CD4-positive, alpha-beta T cell (primary cell): ENCODE results near the gene GABRA5. TPM values are rescaled to one million over a fixed set of nuclear protein-coding genes. Genes with fewer than 3 reads are reported as not detected.

Experiments
- ATAC-seq: fragments of 200-7000 bp; cut with Tn5 transposase; one replicate; pipeline ENCODE4 v1.10.0; 2022; ENCODE audit warnings: mild to moderate bottlenecking; ENCODE audit not compliant: poor library complexity
- CTCF ChIA-PET: fragments of 350-600 bp; sonication (Branson Sonifier 250); formaldehyde crosslinking; loops from one replicate; lab custom pipeline; 2021; ENCODE audit warnings: antibody characterized with exemption, inconsistent platforms; lab: Charles Lee
- POLR2A ChIA-PET: fragments of 350-600 bp; sonication (Branson Sonifier 250); formaldehyde crosslinking; loops from one replicate; lab custom pipeline; 2021; ENCODE audit warnings: antibody characterized with exemption, inconsistent platforms; lab: Charles Lee
- DNase-seq, 14 experiments: peaks; one replicate each; pipeline ENCODE4 v3.0.0-alpha.2; 2013 to 2020; ENCODE audit warnings: mixed read lengths in 2 of 14
- H3K27ac ChIP-seq, 2 donors: one replicate each; pipeline versions ENCODE4 v1.5.1 to v1.7.0; 2013; ENCODE audit warnings: low read length in 2 of 2, low read depth in 1 of 2, mild to moderate bottlenecking in 1 of 2
- H3K27me3 ChIP-seq, 2 experiments: 1 replicate in 1 of 2; 2 replicates in 1 of 2; pipeline versions ENCODE4 v1.6.1 to v1.7.0; 2013; ENCODE audit warnings: low read length in 2 of 2, control low read depth in 1 of 2, mild to moderate bottlenecking in 1 of 2, moderate library complexity in 1 of 2; ENCODE audit not compliant: insufficient read depth in 2 of 2, control insufficient read depth in 1 of 2
- H3K36me3 ChIP-seq: one replicate; pipeline ENCODE4 v1.6.1; 2013; ENCODE audit warnings: low read length, control low read depth; ENCODE audit not compliant: insufficient read depth
- H3K4me1 ChIP-seq: one replicate; pipeline ENCODE4 v1.6.1; 2013; ENCODE audit warnings: low read length, control low read depth; ENCODE audit not compliant: insufficient read depth
- H3K4me3 ChIP-seq: one replicate; pipeline ENCODE4 v1.5.1; 2013; ENCODE audit warnings: mild to moderate bottlenecking, low read length, moderate library complexity
- H3K9me3 ChIP-seq, 2 experiments: 1 replicate in 1 of 2; 2 replicates in 1 of 2; pipeline versions ENCODE4 v1.6.1 to v1.7.0; 2013; ENCODE audit warnings: low read length in 2 of 2, mild to moderate bottlenecking in 2 of 2, control low read depth in 1 of 2, moderate library complexity in 1 of 2; ENCODE audit not compliant: control insufficient read depth in 1 of 2, insufficient read depth in 1 of 2
- H3K27ac Mint-ChIP-seq: one replicate; pipeline ENCODE4 v1.8.0; 2020; ENCODE audit warnings: mixed read lengths
- H3K27me3 Mint-ChIP-seq: one replicate; pipeline ENCODE4 v1.8.0; 2021; ENCODE audit warnings: mixed read lengths
- H3K36me3 Mint-ChIP-seq: one replicate; pipeline ENCODE4 v1.8.0; 2021; ENCODE audit warnings: low read depth, mixed read lengths
- H3K4me1 Mint-ChIP-seq: one replicate; pipeline ENCODE4 v1.8.0; 2021; ENCODE audit warnings: low read depth, mixed read lengths
- H3K4me3 Mint-ChIP-seq: one replicate; pipeline ENCODE4 v1.8.0; 2020; ENCODE audit warnings: mild to moderate bottlenecking, mixed read lengths
- H3K9me3 Mint-ChIP-seq: one replicate; pipeline ENCODE4 v1.8.0; 2020; ENCODE audit warnings: mixed read lengths
- CTCF ChIP-seq: fragments of 200-600 bp; IDR thresholded peaks from one replicate; pipeline ENCODE4 v1.8.0; 2022; ENCODE audit warnings: antibody characterized with exemption, mild to moderate bottlenecking
- intact Hi-C, 2 experiments: fragments of 100-400 bp; cut with DNase I in 1 of 2; cut with micrococcal nuclease in 1 of 2; formaldehyde crosslinking; loops; one replicate each; pipeline versions ENCODE4 v1.15.1 to v1.9.0; 2023 to 2025; cut with DNase I, micrococcal nuclease
- total RNA-seq, 174 experiments: library from RNA in 2 of 174; stranded (reverse) in 2 of 174; gene quantifications; one replicate each; pipeline ENCODE4 v1.2.3 and lab custom pipeline; 2021 to 2026

Gene GABRA5
- total RNA-seq, 2 experiments from 2014 or later: not detected

- Histone ChIP-seq H3K27ac (no peak overlapping the region), H3K27me3 (no peaks in the 10 kb centered on the region), H3K4me1 (no peaks in the 10 kb centered on the region), H3K36me3 (no peaks in the 10 kb centered on the region), H3K9me3 (peaks cover 0 to 27% of the 10 kb centered on the region in 2 experiments), H3K4me3 (no peak overlapping the region)
- H3K27ac Mint-ChIP-seq: no peak overlapping the region
- H3K9me3 Mint-ChIP-seq: no peaks in the 10 kb centered on the region
- no peaks in the 10 kb centered on the region for H3K4me1 Mint-ChIP-seq
- ATAC-seq: no peak
- no peaks in the 10 kb centered on the region for H3K36me3 Mint-ChIP-seq
- ChIA-PET POLR2A (no interaction called here), CTCF (no interaction called here)
- no peaks in the 10 kb centered on the region for H3K27me3 Mint-ChIP-seq
- no peak for TF ChIP-seq CTCF
- no peak overlapping the region for H3K4me3 Mint-ChIP-seq
- intact Hi-C loops: no loop called here
- no peak for DNase-seq
Observed at GRCh38 chr15:26945046-26945445, 78.2 kb downstream of the GABRA5 start.

- intact Hi-C loops: no loop called here
- CTCF ChIA-PET: no interaction called here
- H3K9me3 Mint-ChIP-seq: peaks cover 10% of the 10 kb centered on the region
Observed at GRCh38 chr15:26950001-26950400, 83.1 kb downstream of the GABRA5 start.

GRCh38 chr15:26954403-26954802 is 87.5 kb downstream of the GABRA5 start:
- CTCF ChIA-PET: no interaction called here
- H3K27ac Mint-ChIP-seq: no peak overlapping the region
- H3K4me1 Mint-ChIP-seq: no peaks in the 10 kb centered on the region
- H3K27me3 Mint-ChIP-seq: no peaks in the 10 kb centered on the region
- peaks cover 10% of the 10 kb centered on the region for H3K9me3 Mint-ChIP-seq
- no peak for ATAC-seq
- Histone ChIP-seq H3K4me1 (no peaks in the 10 kb centered on the region), H3K27ac (no peak overlapping the region), H3K4me3 (no peak overlapping the region), H3K27me3 (no peaks in the 10 kb centered on the region), H3K36me3 (no peaks in the 10 kb centered on the region), H3K9me3 (peaks cover 0 to 6% of the 10 kb centered on the region in 2 experiments)
- no peak for TF ChIP-seq CTCF
- intact Hi-C loops: no loop called here
- no peaks in the 10 kb centered on the region for H3K36me3 Mint-ChIP-seq
- no peak overlapping the region for H3K4me3 Mint-ChIP-seq
- DNase-seq: no peak
- POLR2A ChIA-PET: no interaction called here

More at GRCh38 chr15:26950001-26950400, 83.1 kb downstream of the GABRA5 start:
- Histone ChIP-seq H3K36me3 (no peaks in the 10 kb centered on the region), H3K27me3 (no peaks in the 10 kb centered on the region), H3K4me1 (no peaks in the 10 kb centered on the region), H3K4me3 (no peak overlapping the region), H3K9me3 (peaks cover 6 to 10% of the 10 kb centered on the region in 2 experiments), H3K27ac (no peak overlapping the region)
- POLR2A ChIA-PET: no interaction called here
- Mint-ChIP-seq H3K4me1 (no peaks in the 10 kb centered on the region), H3K4me3 (no peak overlapping the region), H3K27me3 (no peaks in the 10 kb centered on the region), H3K27ac (no peak overlapping the region), H3K36me3 (no peaks in the 10 kb centered on the region)
- DNase-seq (no peak), ATAC-seq (no peak)
- TF ChIP-seq CTCF: no peak
